Activated CD4-positive, alpha-beta T cell treated with anti-CD3 and anti-CD28 coated beads, Interleukin-2, amount 50 U/mL, for 16 hours (primary cell): ENCODE results near the gene WDR70.
"Not testable (repeated sequence)": the region's sequence is repeated elsewhere in the genome, so short reads cannot be mapped to it uniquely, and the experiment has no call there.

Source experiments
- DNase-seq: peaks from one replicate; pipeline ENCODE4 v3.0.0-alpha.2; 2020

WDR70 gene

DNA sequence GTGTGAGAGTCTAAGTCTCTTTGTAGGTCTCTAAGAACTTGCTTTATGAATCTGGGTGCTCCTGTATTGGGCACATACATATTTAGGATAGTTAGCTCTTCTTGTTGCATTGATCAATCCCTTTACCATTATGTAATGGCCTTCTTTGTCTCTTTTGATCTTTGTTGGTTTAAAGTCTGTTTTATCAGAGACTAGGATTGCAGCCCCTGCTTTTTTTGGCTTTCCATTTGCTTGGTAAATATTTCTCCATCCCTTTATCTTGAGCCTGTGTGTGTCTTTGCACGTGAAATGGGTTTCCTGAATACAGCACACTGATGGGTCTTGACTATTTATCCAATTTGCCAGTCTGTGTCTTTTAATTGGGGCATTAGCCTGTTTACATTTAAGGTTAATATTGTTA lies 275.4 kb downstream of the WDR70 start:
- not testable (repeated sequence) for DNase-seq

GRCh38 chr5:37657046-37657445 lies 277.9 kb downstream of the WDR70 start:
- no peak for DNase-seq

- DNase-seq = no peak
Measured at GRCh38 chr5:37658440-37658839, 279.3 kb downstream of the WDR70 start.

DNA sequence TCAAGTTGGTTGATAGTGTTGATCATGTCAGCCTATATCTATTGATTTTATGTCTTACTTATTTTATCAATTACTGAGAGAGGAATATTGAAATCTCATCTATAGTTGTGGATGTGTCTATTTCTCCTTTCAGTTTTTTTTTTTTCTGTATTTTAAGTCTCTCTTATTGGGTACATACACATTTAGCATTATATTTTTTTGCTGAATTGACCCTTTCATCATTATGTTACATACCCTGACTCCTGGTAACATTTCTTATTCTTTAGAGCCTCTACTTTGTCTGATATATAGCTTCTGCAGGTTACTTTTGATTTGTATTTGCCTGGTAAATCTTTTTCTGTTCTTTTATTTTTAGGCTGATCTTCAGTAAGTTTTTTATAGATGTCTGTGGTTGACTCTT lies 281.2 kb downstream of the WDR70 start:
- no peak for DNase-seq

DNA sequence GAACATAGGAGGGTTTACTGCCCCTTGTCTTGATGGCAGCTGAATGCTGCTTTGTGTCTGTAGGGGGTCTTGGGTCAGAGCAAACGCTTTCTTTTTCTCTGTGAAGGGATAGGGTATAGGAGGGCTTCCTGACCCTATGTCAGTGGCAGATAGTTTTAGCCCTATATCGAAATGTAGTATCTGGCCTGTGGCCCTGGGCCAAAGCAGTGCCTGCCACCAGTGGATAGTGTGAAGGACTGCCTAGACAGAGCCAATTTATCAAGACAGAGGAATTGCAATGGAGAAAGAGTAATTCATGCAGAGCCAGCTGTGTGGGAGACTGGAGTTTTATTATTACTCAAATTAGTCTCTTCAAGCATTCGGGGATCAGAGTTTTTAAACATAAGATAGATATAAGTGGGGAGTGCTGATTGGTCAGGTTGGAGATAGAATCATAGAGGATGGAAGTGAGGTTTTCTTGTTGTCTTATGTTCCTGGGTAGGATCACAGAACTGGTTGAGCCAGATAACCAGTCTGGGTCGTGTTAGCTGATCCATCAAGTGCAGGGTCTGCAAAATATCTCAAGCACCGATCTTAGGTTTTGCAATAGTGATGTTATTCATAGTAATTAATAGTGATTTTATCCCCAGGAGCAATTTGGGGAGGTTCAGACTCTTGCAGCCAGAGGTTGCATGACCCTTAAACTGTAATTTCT lies 282.3 kb downstream of the WDR70 start:
- DNase-seq = no peak

DNA sequence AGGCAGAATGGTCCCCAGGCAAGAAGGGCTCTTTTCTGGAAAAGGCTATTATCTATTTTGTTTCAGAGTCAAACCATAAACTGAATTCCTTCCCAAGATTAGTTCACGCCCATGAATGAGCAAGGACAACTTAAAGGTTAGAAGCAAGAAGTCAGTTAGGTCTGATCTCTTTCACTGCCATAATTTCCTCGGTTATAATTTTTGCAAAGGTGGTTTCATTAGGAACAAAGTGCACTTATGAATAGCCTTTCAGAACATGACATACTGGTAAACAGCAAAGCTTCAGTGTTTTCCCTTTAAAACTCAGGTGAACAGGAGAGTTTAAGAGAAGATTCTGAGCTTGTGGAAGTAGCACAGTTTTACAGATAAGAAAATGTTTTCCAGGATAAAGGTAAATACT lies 282.8 kb downstream of the WDR70 start:
- no peak for DNase-seq

DNA sequence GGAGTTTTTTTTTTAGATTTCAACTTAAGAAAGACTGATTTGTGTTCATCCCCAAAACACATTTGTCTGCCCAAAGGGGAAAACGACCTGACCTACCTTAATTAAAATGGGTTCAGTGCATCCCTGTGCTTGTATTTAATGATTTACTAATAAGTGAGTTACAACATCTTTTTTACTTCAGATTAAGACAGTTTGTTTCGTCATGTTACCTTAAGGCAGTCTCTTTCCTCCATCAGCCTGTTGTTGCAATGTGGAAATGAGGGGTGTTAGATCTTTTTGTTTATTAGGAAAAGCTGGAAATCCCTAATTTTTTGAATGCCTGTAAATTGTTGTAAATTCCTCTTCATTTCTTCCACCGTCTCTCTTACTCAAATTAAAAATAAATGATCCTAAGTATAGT lies 283.2 kb downstream of the WDR70 start:
- no peak for DNase-seq

- DNase-seq = no peak
Measured at GRCh38 chr5:37662789-37663485, 283.8 kb downstream of the WDR70 start.

DNA sequence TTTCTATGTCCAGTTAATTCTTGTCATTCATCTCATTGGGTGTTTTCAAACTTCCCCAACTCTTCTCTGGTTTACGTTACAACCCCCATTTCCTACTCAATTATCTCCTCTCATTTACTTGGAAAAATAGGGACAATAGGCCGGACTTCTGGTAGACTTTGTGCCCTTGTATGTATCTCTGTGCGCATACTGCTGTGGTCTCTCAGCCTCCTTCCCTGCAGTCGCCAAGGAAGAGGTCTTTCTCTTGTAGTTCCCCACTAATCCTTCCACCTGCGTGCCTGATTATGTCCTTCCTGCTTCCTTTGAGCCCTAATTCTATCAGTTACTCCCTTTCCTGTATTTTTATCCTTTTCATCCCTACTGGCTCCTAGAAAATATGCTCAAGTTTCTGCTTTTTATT lies 284.4 kb downstream of the WDR70 start:
- no peak for DNase-seq

DNA sequence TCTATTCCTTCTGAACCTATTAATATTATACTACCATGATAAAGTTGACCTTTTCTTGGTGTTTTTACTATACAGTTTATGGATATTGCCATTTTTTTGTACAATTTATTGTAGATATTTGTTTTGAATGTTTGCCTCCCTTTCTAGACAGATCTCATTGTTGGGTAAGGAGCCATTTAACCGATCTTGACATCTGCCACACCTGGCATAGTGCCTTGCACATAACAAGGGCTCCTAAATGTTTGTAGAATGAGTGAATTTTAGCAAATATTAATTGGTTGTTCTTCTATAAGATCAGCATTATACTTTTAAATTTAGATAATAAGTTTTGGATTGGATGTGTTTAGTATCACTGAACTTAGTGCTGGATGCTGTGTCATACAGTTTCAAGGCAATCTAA lies 285.4 kb downstream of the WDR70 start:
- DNase-seq = no peak

DNA sequence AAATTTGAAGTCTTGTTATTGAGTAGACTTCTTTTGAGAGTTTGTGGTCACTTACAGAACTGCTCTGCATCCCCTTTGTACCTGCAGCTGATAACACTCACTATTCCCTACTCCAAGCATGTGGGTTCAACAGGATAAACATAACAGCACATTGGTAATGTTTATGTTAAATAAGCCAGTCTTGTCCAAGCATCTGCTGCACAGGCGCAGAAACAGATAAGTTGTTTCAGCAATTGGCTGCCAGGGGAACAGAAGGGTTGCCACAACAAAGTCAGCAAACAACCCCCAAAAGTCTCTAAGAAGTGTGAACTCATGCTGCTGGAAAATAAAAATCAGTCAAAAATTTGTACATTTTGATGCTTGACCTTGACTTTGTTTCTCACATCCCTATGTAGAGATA lies 286.2 kb downstream of the WDR70 start:
- DNase-seq = no peak

DNA sequence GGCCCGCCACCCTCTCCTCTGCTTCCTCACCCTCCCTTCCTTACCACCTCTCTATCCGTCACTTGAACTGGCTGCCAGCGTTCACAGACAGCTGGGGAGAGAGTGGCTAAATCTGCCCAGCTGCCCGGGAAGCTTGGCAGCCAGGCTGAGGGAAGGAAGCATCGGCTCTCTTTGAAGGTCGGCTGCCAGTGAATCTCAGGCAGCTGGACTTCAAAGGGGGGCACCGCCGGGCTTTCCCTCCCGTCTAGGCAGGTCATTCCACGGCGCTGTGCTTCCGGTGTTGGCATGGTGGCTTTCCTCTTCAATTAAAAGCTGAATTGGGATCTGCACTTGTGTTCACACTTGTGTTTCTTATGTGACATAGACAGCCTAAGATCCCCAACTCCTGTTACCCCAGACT lies 286.8 kb downstream of the WDR70 start:
- no peak for DNase-seq

DNA sequence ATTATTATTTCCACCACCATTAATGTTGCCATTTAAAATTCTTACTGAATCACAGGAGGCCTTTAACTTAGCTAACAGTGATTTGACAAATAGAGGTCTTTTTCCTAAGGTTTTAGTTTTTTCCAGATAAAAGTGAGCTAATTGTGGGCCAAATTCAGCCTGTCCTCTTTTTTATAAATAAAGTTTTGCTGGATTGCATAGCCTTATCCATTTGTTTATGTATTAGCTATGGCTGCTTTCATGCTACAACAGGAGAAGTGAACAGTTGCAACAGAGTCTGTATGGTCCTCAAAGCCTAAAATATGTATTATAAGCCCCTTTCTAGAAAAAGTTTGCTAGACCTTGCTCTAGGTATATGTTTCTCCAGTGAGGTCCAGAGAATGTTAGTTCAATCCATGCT lies 288.3 kb downstream of the WDR70 start:
- DNase-seq = no peak

DNA sequence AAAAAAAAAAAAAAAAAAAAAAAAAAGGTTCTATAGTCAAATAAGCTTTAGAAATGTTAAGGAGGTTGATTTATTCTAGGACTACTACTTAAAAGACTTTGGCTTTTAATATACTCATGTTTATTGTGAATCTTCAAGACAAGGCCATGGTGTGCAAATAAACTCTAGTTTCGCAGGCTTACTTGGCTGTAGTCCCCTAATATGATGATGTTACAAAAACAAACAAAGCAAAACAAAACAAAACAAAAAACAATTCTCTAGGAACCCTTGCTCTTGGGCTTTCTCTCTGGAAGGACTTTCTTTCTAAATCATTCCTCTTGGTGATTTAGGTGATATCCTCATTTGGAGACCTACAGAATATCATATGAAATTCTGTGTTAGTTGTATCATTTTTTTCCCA lies 288.7 kb downstream of the WDR70 start:
- DNase-seq = no peak

DNA sequence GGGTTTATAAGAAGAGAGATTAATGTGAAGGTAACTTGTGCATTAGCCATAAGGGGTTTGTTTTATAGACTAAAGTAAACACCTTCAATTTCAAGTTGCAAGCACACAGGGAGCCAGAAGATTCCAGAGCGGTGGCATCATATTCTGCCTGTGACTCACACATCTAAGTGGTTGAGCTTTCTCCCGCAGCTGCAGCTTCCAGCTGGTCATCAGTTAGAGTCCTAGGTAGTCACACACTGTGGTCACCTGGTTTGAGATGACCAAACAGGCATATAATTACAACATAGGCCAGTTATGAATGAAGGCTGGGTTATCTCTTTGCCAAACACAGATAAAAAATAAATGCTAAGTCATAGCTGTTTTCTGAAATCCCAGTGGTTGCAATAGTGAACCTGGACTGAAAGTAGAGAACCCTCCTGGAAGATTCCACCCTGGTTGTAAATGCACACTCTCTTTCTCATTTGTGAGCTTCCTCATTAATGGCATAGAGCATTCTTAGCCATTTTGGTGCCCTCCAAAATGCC lies 289.5 kb downstream of the WDR70 start:
- DNase-seq = no peak

GRCh38 chr5:37672118-37672588 lies 293.0 kb downstream of the WDR70 start:
- peak; percentile 51 for DNase-seq

DNA sequence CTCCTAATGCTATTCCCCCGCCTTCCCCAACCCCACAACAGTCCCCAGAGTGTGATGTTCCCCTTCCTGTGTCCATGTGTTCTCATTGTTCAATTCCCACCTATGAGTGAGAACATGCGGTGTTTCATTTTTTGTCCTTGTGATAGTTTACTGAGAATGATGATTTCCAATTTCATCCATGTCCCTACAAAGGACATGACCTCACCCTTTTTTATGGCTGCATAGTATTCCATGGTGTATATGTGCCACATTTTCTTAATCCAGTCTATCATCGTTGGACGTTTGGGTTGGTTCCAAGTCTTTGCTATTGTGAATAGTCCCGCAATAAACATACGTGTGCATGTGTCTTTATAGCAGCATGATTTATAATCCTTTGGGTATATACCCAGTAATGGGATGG lies 295.2 kb downstream of the WDR70 start:
- not testable (repeated sequence) for DNase-seq

- DNase-seq = not testable (repeated sequence)
Measured at GRCh38 chr5:37679326-37679725, 300.2 kb downstream of the WDR70 start.

DNA sequence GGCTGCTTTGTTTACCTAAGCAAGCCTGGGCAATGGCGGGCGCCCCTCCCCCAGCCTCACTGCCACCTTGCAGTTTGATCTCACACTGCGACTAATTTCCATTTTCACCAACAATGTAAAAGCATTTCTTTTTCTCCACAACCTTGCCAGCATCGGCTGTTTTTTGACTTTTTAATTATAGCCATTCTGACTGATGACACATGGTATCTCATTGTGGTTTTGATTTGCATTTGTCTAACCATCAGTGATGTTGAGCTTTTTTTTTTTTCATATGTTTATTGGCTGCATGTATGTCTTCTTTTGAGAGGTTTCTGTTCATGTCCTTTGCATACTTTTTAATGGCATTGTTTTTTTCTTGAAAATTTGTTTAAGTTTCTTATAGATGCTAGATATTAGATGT lies 300.8 kb downstream of the WDR70 start:
- not testable (repeated sequence) for DNase-seq

- no peak for DNase-seq
Measured at GRCh38 chr5:37683072-37683471, 304.0 kb downstream of the WDR70 start.

GRCh38 chr5:37685211-37685610 lies 306.1 kb downstream of the WDR70 start:
- no peak for DNase-seq

GRCh38 chr5:37685816-37686215 lies 306.7 kb downstream of the WDR70 start:
- DNase-seq = no peak

DNA sequence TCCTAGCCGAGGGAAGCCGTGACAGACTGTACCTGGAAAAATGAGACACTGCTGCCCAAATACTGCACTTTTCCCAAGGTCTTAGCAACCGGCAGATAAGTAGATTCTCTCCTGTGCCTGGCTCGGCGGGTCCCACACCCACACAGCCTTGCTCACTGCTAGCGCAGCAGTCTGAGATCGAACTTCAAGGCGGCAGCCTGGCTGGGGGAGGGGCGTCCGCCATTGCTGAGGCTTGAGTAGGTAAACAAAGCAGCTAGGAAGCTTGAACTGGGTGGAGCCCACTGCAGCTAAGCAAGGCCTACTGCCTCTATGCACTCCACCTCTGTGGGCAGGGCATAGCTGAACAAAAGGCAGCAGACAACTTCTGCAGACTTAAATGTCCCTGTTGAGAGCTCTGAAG lies 309.8 kb downstream of the WDR70 start:
- DNase-seq = not testable (repeated sequence)

- not testable (repeated sequence) for DNase-seq
Measured at GRCh38 chr5:37694333-37694732, 315.2 kb downstream of the WDR70 start.
